ENCODE measurements around the gene SLC39A13.

The SLC39A13 gene

GRCh38 chr11:47407746-47408590, at the start of gene SLC39A13:
Gene SLC39A13, plus strand, starts transcription at chr11:47408590. Its CDS starts 1,505 bp downstream, at chr11:47410095.
- Histone ChIP-seq H3K27me3 (ENCODE audit: insufficient read depth, low read length, poor library complexity) (no peaks in the 10 kb centered on the region), H3K4me2 (ENCODE audit: insufficient read depth, low read length) (peak within 1 kb of the TSS; percentile 93), H3K36me3 (ENCODE audit: insufficient read depth, low read length) (peaks cover 11% of the 10 kb centered on the region; the same call in 1 of the 2 replicates), H3K4me1 (ENCODE audit: insufficient read depth, low read length) (peaks cover 27% of the 10 kb centered on the region), H3K27ac (ENCODE audit: low read length) (peak within 1 kb of the TSS; percentile 76), H4K20me1 (ENCODE audit: insufficient read depth, low read length) (no peaks in the 10 kb centered on the region), H3K9ac (ENCODE audit: low read depth, low read length) (peak within 1 kb of the TSS; percentile 65), H3K79me2 (ENCODE audit: insufficient read depth, low read length) (peaks cover 9% of the 10 kb centered on the region), H3K4me3 (ENCODE audit: low read depth in 1 of 2, low read length in 2 of 2) (peak within 1 kb of the TSS; percentile 64 to 75), H2AFZ (ENCODE audit: low read depth, low read length) (peak within 1 kb of the TSS; percentile 82), H3K9me3 (ENCODE audit: insufficient read depth, low read length, severe bottlenecking) (no peaks in the 10 kb centered on the region)
- DNase-seq (peak; percentile 92), ATAC-seq (ENCODE audit: insufficient read depth, low read depth) (peak; percentile 88)
- no peak for TF ChIP-seq EZH2 (IDR thresholded peaks at IDR 0.05; ENCODE audit: borderline replicate concordance, low read depth, low read length, severe bottlenecking)
- peak; percentile 77 for TF ChIP-seq CTCF (IDR thresholded peaks at IDR 0.05; ENCODE audit: borderline replicate concordance, extremely low read depth, low read length, poor library complexity, severe bottlenecking)

GRCh38 chr11:47358731-47359051, 49.7 kb upstream of the SLC39A13 start:
- Histone ChIP-seq H3K27me3 (ENCODE audit: insufficient read depth, low read length, poor library complexity) (no peaks in the 10 kb centered on the region), H3K9me3 (ENCODE audit: insufficient read depth, low read length, severe bottlenecking) (no peaks in the 10 kb centered on the region), H3K4me1 (ENCODE audit: insufficient read depth, low read length) (peaks cover 32% of the 10 kb centered on the region), H2AFZ (ENCODE audit: low read depth, low read length) (no peak overlapping the region), H3K36me3 (ENCODE audit: insufficient read depth, low read length) (no peaks in the 10 kb centered on the region), H3K4me2 (ENCODE audit: insufficient read depth, low read length) (no peak overlapping the region), H3K9ac (ENCODE audit: low read depth, low read length) (no peak overlapping the region), H3K79me2 (ENCODE audit: insufficient read depth, low read length) (no peaks in the 10 kb centered on the region), H3K27ac (ENCODE audit: low read length) (peak overlapping the region; percentile 74; the same call in 1 of the 2 replicates), H3K4me3 (ENCODE audit: low read depth in 1 of 2, low read length in 2 of 2) (no peak overlapping the region), H4K20me1 (ENCODE audit: insufficient read depth, low read length) (no peaks in the 10 kb centered on the region)
- ATAC-seq (ENCODE audit: insufficient read depth, low read depth) (no peak), DNase-seq (no peak)
- TF ChIP-seq EZH2 (IDR thresholded peaks at IDR 0.05; ENCODE audit: borderline replicate concordance, low read depth, low read length, severe bottlenecking) (no peak), CTCF (IDR thresholded peaks at IDR 0.05; ENCODE audit: borderline replicate concordance, extremely low read depth, low read length, poor library complexity, severe bottlenecking) (no peak)

- no peak overlapping the region for H3K4me2 ChIP-seq (ENCODE audit: insufficient read depth, low read length)
- no peaks in the 10 kb centered on the region for H3K27me3 ChIP-seq (ENCODE audit: insufficient read depth, low read length, poor library complexity)
- H3K4me1 ChIP-seq (ENCODE audit: insufficient read depth, low read length) = peaks cover 32% of the 10 kb centered on the region
- 0 out of 3 replicates have a peak, but pooled peaks have one; percentile 6 for ATAC-seq (ENCODE audit: insufficient read depth, low read depth)
- no peaks in the 10 kb centered on the region for H3K9me3 ChIP-seq (ENCODE audit: insufficient read depth, low read length, severe bottlenecking)
- no peak for DNase-seq
- no peaks in the 10 kb centered on the region for H3K36me3 ChIP-seq (ENCODE audit: insufficient read depth, low read length)
- H2AFZ ChIP-seq (ENCODE audit: low read depth, low read length) = peak overlapping the region; percentile 46; the same call in 1 of the 2 replicates
- H3K27ac ChIP-seq (ENCODE audit: low read length) = peak overlapping the region; percentile 74
- no peaks in the 10 kb centered on the region for H3K79me2 ChIP-seq (ENCODE audit: insufficient read depth, low read length)
- no peak overlapping the region for H3K4me3 ChIP-seq (ENCODE audit: low read depth in 1 of 2, low read length in 2 of 2)
- TF ChIP-seq EZH2 (IDR thresholded peaks at IDR 0.05; ENCODE audit: borderline replicate concordance, low read depth, low read length, severe bottlenecking) = no peak
- TF ChIP-seq CTCF (IDR thresholded peaks at IDR 0.05; ENCODE audit: borderline replicate concordance, extremely low read depth, low read length, poor library complexity, severe bottlenecking) = no peak
- peak overlapping the region; percentile 20; the same call in 1 of the 2 replicates for H3K9ac ChIP-seq (ENCODE audit: low read depth, low read length)
- H4K20me1 ChIP-seq (ENCODE audit: insufficient read depth, low read length) = no peaks in the 10 kb centered on the region
Measured at GRCh38 chr11:47359162-47359561, 49.2 kb upstream of the SLC39A13 start.
